Activated T-helper 17 cell treated with anti-CD3 and anti-CD28 coated beads, Interleukin-2, amount 50 U/mL, for 72 hours (primary cell): ENCODE data around the gene MRPS24. TPM values are rescaled to one million over a fixed set of nuclear protein-coding genes. Genes with fewer than 3 reads are reported as not detected.
A peak's percentile ranks its signal among the peaks of the same experiment; 100 is the strongest.
"Not testable (repeated sequence)": the region's sequence is repeated elsewhere in the genome, so short reads cannot be mapped to it uniquely, and the experiment has no call there.

ENCODE experiments used
- ATAC-seq: fragments of 150-1000 bp; cut with Tn5 transposase; replicated peaks from 2 replicates; pipeline ENCODE4 v1.10.0; 2021; ENCODE audit warnings: mild to moderate bottlenecking, moderate library complexity
- H3K27ac Mint-ChIP-seq: one replicate; pipeline ENCODE4 v1.8.0; 2022; ENCODE audit warnings: mixed read lengths
- H3K27me3 Mint-ChIP-seq: one replicate; pipeline ENCODE4 v1.8.0; 2022; ENCODE audit warnings: mixed read lengths
- H3K36me3 Mint-ChIP-seq: one replicate; pipeline ENCODE4 v1.8.0; 2022; ENCODE audit warnings: low read depth, mild to moderate bottlenecking, mixed read lengths
- H3K4me1 Mint-ChIP-seq: one replicate; pipeline ENCODE4 v1.8.0; 2022; ENCODE audit warnings: mixed read lengths
- H3K4me3 Mint-ChIP-seq: one replicate; pipeline ENCODE4 v1.8.0; 2022; ENCODE audit warnings: mild to moderate bottlenecking, mixed read lengths
- H3K9me3 Mint-ChIP-seq: one replicate; pipeline ENCODE4 v1.8.0; 2022; ENCODE audit warnings: mixed read lengths
- total RNA-seq, 2 donors: library from RNA; stranded (reverse); gene quantifications; one replicate each; pipeline ENCODE4 v1.2.3, GENCODE V29; 2022

MRPS24 gene
- total RNA-seq, 2 donors from 2014 or later, result 68.0 to 113 TPM

GRCh38 chr7:43838201-43838658 lies 31.1 kb downstream of the MRPS24 start:
- no peaks in the 10 kb centered on the region for H3K4me1 Mint-ChIP-seq
- no peak for ATAC-seq
- H3K27me3 Mint-ChIP-seq, result no peaks in the 10 kb centered on the region
- no peaks in the 10 kb centered on the region for H3K36me3 Mint-ChIP-seq
- peak overlapping the region; percentile 50 for H3K4me3 Mint-ChIP-seq
- no peaks in the 10 kb centered on the region for H3K9me3 Mint-ChIP-seq
- H3K27ac Mint-ChIP-seq, result no peak overlapping the region

DNA sequence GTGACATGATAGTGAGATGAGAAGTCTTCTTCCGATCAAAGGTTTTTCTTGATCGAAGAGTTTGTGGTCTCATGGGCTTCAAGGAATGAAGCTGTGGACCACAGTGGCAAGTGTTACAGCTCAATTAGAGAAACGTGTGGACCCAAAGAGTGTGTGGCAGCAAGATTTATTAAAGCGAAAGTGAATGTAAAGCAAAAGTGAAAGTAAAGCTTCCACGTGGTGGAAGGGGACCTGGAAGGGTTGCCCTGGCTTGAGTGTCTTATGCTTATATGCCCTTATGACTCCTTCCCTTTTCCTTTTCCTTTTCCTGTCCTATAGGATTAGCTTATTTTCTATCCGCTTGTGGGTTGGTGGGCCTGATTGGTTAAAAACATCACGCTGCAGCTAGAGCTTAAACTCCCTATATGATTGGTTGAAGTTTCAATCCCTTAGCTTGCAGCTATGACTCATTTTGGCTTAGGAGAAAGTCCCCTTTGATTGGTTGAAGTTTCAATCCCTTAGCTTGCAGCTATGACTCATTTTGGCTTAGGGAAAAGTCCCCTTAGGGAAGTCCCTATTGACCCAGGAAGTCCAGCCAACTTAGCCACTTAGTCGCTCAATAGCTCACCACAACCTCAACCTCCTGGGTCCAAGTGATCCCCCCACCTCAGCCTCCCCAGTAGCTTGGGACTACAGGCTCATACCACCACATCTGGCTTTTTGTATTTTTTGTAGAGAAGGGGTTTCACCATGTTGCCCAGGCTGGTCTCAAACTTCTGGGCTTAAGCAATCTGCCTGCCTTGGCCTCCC lies 34.7 kb downstream of the MRPS24 start:
- Mint-ChIP-seq H3K36me3 (no peaks in the 10 kb centered on the region), H3K9me3 (no peaks in the 10 kb centered on the region), H3K27ac (peak overlapping the region; percentile 83), H3K4me3 (peak overlapping the region; percentile 77), H3K27me3 (no peaks in the 10 kb centered on the region), H3K4me1 (peaks cover 5% of the 10 kb centered on the region)
- peak; percentile 83 for ATAC-seq

DNA sequence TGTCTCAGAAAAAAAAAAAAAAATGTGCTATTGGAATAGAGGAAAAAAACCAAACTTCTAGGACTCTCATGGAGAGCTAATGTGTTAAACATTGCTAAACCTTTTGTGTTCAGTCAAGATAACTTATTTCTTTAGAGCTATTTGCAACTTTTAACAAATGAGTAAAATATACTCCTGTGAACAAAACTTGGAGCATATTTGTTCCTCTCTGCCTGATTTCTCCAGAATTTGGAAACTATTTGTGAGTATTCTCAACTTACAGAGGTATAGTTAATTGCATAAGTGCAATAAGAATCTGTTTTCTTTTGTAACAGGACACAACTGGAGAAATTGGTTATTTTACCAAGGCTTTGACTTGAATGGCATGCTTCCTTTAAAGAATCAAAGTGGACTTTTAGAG lies 38.4 kb downstream of the MRPS24 start:
- not testable (repeated sequence) for H3K4me1 Mint-ChIP-seq, H3K9me3 Mint-ChIP-seq, H3K27ac Mint-ChIP-seq, H3K36me3 Mint-ChIP-seq, H3K4me3 Mint-ChIP-seq, ATAC-seq
- peaks cover 22% of the 10 kb centered on the region for H3K27me3 Mint-ChIP-seq

DNA sequence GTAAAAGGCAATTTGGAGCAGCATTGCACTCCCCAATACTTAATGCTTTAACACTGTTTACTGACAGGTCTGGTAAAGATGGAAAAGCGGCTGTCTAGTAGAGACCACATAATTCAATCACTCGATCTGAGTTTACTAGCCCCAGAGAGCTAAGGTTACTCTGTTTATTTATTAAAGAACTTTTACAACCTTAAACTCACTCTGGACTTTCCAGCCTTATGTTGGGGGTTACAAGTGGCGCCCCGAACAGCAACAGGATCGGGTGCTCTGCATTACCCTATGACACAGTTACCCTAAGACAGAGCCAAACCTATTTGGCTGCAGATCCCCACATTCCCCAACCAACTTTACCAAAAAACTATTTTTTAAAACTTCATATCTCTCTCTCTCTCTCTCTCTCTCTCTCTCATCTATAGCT lies 43.9 kb downstream of the MRPS24 start:
- peaks cover 31% of the 10 kb centered on the region for H3K27me3 Mint-ChIP-seq
- H3K9me3 Mint-ChIP-seq, result no peaks in the 10 kb centered on the region
- H3K4me1 Mint-ChIP-seq, result no peaks in the 10 kb centered on the region
- no peaks in the 10 kb centered on the region for H3K36me3 Mint-ChIP-seq
- no peak overlapping the region for H3K4me3 Mint-ChIP-seq
- no peak for ATAC-seq
- H3K27ac Mint-ChIP-seq, result no peak overlapping the region

DNA sequence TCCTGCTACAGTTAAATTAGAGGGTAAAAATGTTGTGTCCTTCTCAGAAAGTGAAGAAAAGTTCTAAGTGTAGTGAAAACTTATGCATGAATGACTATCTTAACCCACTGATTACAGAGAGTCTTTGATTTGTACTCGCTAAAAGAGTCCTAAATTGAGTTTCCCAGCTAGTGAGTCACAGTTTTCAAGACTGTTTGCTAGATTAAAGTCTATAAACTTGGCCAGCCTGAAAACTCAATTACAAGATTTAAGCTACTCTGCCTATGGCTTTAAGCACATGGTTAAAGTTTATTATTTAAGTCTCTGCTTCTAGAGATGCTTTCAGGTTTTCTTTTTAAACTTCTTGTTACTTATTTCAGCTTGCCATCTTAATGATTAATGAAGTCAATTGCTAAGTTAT lies 44.4 kb downstream of the MRPS24 start:
- Mint-ChIP-seq H3K27ac (no peak overlapping the region), H3K36me3 (no peaks in the 10 kb centered on the region), H3K4me1 (no peaks in the 10 kb centered on the region), H3K4me3 (no peak overlapping the region), H3K27me3 (peaks cover 34% of the 10 kb centered on the region), H3K9me3 (no peaks in the 10 kb centered on the region)
- ATAC-seq, result no peak

DNA sequence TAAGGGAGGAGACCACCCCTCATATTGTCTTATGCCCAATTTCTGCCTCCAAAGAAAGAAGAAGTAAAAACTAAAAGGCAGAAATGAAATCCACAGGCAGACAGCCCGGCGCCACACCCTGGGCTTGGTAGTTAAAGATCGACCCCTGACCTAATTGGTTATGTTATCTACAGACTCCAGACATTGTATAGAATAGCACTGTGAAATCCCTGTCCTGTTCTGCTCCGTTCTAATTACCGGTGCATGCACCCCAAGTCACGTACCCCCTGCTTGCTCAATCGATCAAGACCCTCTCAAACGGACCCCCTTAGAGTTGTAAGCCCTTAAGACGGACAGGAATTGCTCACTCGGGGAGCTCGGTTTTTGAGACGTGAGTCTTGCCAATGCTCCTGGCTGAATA lies 44.8 kb downstream of the MRPS24 start:
- ATAC-seq, H3K9me3 Mint-ChIP-seq, H3K36me3 Mint-ChIP-seq, H3K27ac Mint-ChIP-seq, H3K4me1 Mint-ChIP-seq, H3K4me3 Mint-ChIP-seq: not testable (repeated sequence)
- H3K27me3 Mint-ChIP-seq, result peaks cover 36% of the 10 kb centered on the region

DNA sequence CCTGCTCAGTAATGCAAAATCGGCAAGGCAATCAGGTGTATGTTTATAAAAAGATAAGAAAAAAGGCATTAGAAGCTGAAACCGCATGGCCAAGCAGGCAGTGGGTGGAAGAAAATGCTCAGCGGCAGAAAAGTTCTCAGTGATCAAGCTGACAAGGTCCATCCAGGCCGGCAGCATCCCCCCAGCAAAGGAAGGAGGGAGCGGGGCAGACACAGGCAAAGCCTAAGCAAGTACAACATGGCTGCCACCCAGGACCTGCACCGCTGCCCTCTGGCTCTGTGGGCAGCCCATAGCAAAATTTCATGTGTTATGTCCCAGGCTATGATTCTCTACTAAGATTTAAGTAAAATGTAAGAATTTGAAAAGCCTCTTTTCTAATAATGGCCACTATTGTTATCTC lies 45.4 kb downstream of the MRPS24 start:
- peaks cover 32% of the 10 kb centered on the region for H3K27me3 Mint-ChIP-seq
- H3K36me3 Mint-ChIP-seq, result no peaks in the 10 kb centered on the region
- H3K4me1 Mint-ChIP-seq, result no peaks in the 10 kb centered on the region
- no peak overlapping the region for H3K4me3 Mint-ChIP-seq
- no peak for ATAC-seq
- no peak overlapping the region for H3K27ac Mint-ChIP-seq
- no peaks in the 10 kb centered on the region for H3K9me3 Mint-ChIP-seq

DNA sequence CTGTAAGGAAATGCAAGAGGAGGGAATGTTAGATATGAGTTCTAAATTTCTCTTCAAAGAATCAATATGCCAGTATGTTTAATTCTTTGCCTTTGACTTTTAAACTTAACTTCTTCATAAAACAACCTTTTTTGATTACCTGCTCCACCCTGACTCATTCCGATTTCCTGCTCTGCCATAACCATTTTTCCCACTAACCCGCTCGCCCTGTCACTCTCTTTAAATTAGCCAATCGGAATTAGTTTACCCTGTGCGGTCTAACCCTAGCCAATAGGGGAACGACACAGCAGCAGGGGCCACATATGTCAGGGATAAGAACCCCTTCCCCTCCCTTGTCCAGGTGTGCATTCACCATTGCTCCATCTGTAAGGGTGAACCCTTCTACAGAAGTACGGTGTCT lies 45.9 kb downstream of the MRPS24 start:
- peaks cover 27% of the 10 kb centered on the region for H3K27me3 Mint-ChIP-seq
- not testable (repeated sequence) for H3K9me3 Mint-ChIP-seq

More for the DNA sequence above, 45.9 kb downstream of the MRPS24 start:
- not testable (repeated sequence) for H3K4me3 Mint-ChIP-seq, H3K27ac Mint-ChIP-seq, ATAC-seq, H3K36me3 Mint-ChIP-seq, H3K4me1 Mint-ChIP-seq

Other genes with a start within 250 kb of the MRPS24 start
- 10 to 100 TPM; 36.1 to 46.2 TPM for gene COA1, start 140.0 kb downstream of the MRPS24 start, total RNA-seq
- 10 to 100 TPM; 17.8 to 21.8 TPM for gene BLVRA, start 110.8 kb downstream of the MRPS24 start, total RNA-seq
- gene URGCP, start 37.1 kb upstream of the MRPS24 start, total RNA-seq, result 10 to 100 TPM; 19.0 to 27.5 TPM
- 1 to 10 TPM; 3.0 to 8.3 TPM for gene UBE2D4, start 56.9 kb upstream of the MRPS24 start, total RNA-seq
- gene SPDYE1, start 128.4 kb upstream of the MRPS24 start, total RNA-seq, result not detected
- gene DBNL, start 175.2 kb upstream of the MRPS24 start, total RNA-seq, result 100 to 1,000 TPM in 1 of 2 donors, 10 to 100 TPM in 1; 93.8 to 137 TPM
- gene PGAM2, start 196.1 kb upstream of the MRPS24 start, total RNA-seq, result 1 to 10 TPM in 1 of 2 donors, not detected in 1; 2.4 TPM
- 10 to 100 TPM; 27.8 to 33.9 TPM for gene POLM, start 213.0 kb upstream of the MRPS24 start, total RNA-seq
- gene AEBP1, start 234.8 kb upstream of the MRPS24 start, total RNA-seq, result 1 to 10 TPM; 1.2 to 5.3 TPM